HG03097 (cell line): ENCODE results near the gene ADAMTS3.

Experiments used
- ATAC-seq: cut with Tn5 transposase; IDR thresholded peaks from one replicate; pipeline ENCODE4 v1.9.1; 2021; ENCODE audit not compliant: unreplicated experiment, low FRiP score

The ADAMTS3 gene

GRCh38 chr4:72358483-72358882 lies 210.5 kb downstream of the ADAMTS3 start:
- no peak for ATAC-seq

GRCh38 chr4:72357908-72358307 lies 211.1 kb downstream of the ADAMTS3 start:
- ATAC-seq, result no peak

- no peak for ATAC-seq
Measured at GRCh38 chr4:72352711-72353110, 216.3 kb downstream of the ADAMTS3 start.

GRCh38 chr4:72351521-72351920 lies 217.5 kb downstream of the ADAMTS3 start:
- ATAC-seq, result no peak

- no peak for ATAC-seq
Measured at GRCh38 chr4:72348701-72349100, 220.3 kb downstream of the ADAMTS3 start.

- ATAC-seq, result no peak
Measured at GRCh38 chr4:72344418-72344817, 224.6 kb downstream of the ADAMTS3 start.

GRCh38 chr4:72341432-72341820 lies 227.6 kb downstream of the ADAMTS3 start:
- ATAC-seq, result no peak

- no peak for ATAC-seq
Measured at GRCh38 chr4:72340803-72341431, 228.1 kb downstream of the ADAMTS3 start.

GRCh38 chr4:72338060-72338459 lies 231.0 kb downstream of the ADAMTS3 start:
- ATAC-seq, result no peak

GRCh38 chr4:72330381-72330780 lies 238.6 kb downstream of the ADAMTS3 start:
- ATAC-seq, result no peak

- no peak for ATAC-seq
Measured at GRCh38 chr4:72326692-72327632, 242.1 kb downstream of the ADAMTS3 start.

- ATAC-seq, result no peak
Measured at GRCh38 chr4:72325215-72325614, 243.8 kb downstream of the ADAMTS3 start.

- ATAC-seq, result no peak
Measured at GRCh38 chr4:72323227-72323626, 245.8 kb downstream of the ADAMTS3 start.

- ATAC-seq, result no peak
Measured at GRCh38 chr4:72320223-72320948, 248.6 kb downstream of the ADAMTS3 start.

GRCh38 chr4:72319601-72320021 lies 249.4 kb downstream of the ADAMTS3 start:
- no peak for ATAC-seq

- ATAC-seq, result no peak
Measured at GRCh38 chr4:72318421-72319170, 250.4 kb downstream of the ADAMTS3 start.

GRCh38 chr4:72314869-72315268 lies 254.2 kb downstream of the ADAMTS3 start:
- ATAC-seq, result no peak

GRCh38 chr4:72313121-72313520 lies 255.9 kb downstream of the ADAMTS3 start:
- ATAC-seq, result no peak

GRCh38 chr4:72312032-72312650 lies 256.9 kb downstream of the ADAMTS3 start:
- ATAC-seq, result no peak

GRCh38 chr4:72311291-72311690 lies 257.7 kb downstream of the ADAMTS3 start:
- no peak for ATAC-seq
